Measurements from ENCODE around the gene TANGO6.

- TF ChIP-seq, protein P1, sequence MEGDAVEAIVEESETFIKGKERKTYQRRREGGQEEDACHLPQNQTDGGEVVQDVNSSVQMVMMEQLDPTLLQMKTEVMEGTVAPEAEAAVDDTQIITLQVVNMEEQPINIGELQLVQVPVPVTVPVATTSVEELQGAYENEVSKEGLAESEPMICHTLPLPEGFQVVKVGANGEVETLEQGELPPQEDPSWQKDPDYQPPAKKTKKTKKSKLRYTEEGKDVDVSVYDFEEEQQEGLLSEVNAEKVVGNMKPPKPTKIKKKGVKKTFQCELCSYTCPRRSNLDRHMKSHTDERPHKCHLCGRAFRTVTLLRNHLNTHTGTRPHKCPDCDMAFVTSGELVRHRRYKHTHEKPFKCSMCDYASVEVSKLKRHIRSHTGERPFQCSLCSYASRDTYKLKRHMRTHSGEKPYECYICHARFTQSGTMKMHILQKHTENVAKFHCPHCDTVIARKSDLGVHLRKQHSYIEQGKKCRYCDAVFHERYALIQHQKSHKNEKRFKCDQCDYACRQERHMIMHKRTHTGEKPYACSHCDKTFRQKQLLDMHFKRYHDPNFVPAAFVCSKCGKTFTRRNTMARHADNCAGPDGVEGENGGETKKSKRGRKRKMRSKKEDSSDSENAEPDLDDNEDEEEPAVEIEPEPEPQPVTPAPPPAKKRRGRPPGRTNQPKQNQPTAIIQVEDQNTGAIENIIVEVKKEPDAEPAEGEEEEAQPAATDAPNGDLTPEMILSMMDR (IDR thresholded peaks at IDR 0.05) = no peak
- TF ChIP-seq ZFX (IDR thresholded peaks at IDR 0.05; ENCODE audit: borderline replicate concordance) = no peak
Observed at GRCh38 chr16:68902969-68903345, 59.6 kb downstream of the TANGO6 start.
